ENCODE data around the gene C16orf74. TPM values are rescaled to one million over a fixed set of nuclear protein-coding genes. Genes with fewer than 3 reads are reported as not detected.
A peak's percentile ranks its signal among the peaks of the same experiment; 100 is the strongest.

Gene C16orf74
- total and polyA plus RNA-seq, 2 of the 8 experiments (the other 6 are each of a cell fraction or from before 2014, with no cell fraction given): 7.3 to 9.3 TPM

GRCh38 chr16:85717393-85718152, 33.3 kb downstream of the C16orf74 start:
- Histone ChIP-seq H4K20me1 (replicated peaks in 1 of 2; ENCODE audit: control insufficient read depth in 1 of 2, insufficient read depth in 2 of 2, low read length in 2 of 2) (peaks cover 0 to 3% of the 10 kb centered on the region in 2 experiments), H3K27ac (ENCODE audit: low read depth, low read length) (no peak overlapping the region), H3K56ac (replicated peaks; ENCODE audit: insufficient read length, low read depth, low read length) (no peak overlapping the region), H3K4me1 (replicated peaks in 1 of 4; ENCODE audit: control insufficient read depth in 3 of 4, insufficient read depth in 4 of 4, low read length in 3 of 4) (peaks cover 0 to 10% (median 7%) of the 10 kb centered on the region in 4 experiments; a peak in 6 of 7 replicates), H3K79me2 (ENCODE audit: control insufficient read depth in 1 of 2, insufficient read depth in 2 of 2, low read length in 2 of 2) (no peaks in the 10 kb centered on the region), H3K79me1 (ENCODE audit: low read depth, low read length) (no peaks in the 10 kb centered on the region), H2BK20ac (ENCODE audit: low read length) (0 out of 2 replicates have a peak overlapping the region, but pooled peaks have one; percentile 40), H2BK12ac (ENCODE audit: low read depth, low read length) (peak overlapping the region; percentile 27; the same call in 1 of the 2 replicates), H2AK5ac (ENCODE audit: low read depth, low read length) (no peak overlapping the region; the same call in 1 of the 2 replicates), H4K5ac (ENCODE audit: insufficient read length, low read depth, low read length) (no peak overlapping the region), H3K9me3 (ENCODE audit: insufficient read depth in 2 of 2, low read depth in 1 of 2, low read length in 1 of 2) (no peaks in the 10 kb centered on the region), H3K4ac (replicated peaks; ENCODE audit: insufficient read length, low read depth, low read length) (no peak overlapping the region), H3K14ac (ENCODE audit: insufficient read length) (no peak overlapping the region), H3K23ac (ENCODE audit: insufficient read length) (no peak overlapping the region), H3K23me2 (ENCODE audit: low read depth, low read length) (peaks cover 8% of the 10 kb centered on the region; the same call in 1 of the 2 replicates), H3K36me3 (ENCODE audit: control insufficient read depth in 2 of 4, insufficient read depth in 4 of 4, low read length in 3 of 4) (no peaks in the 10 kb centered on the region), H2BK15ac (ENCODE audit: low read length) (peak overlapping the region; percentile 99; the same call in 1 of the 2 replicates), H2BK120ac (replicated peaks; ENCODE audit: low read depth, low read length) (no peak overlapping the region), H3K18ac (ENCODE audit: extremely low read depth, low read length) (no peak overlapping the region), H3K4me3 (ENCODE audit: extremely low read depth in 1 of 4, insufficient read depth in 2 of 4, low read depth in 3 of 4, low read length in 4 of 4) (no peak overlapping the region), H4K8ac (ENCODE audit: extremely low read depth, insufficient read depth, low read length) (no peak overlapping the region), H3K27me3 (replicated peaks in 1 of 4; ENCODE audit: control insufficient read depth in 3 of 4, extremely low read depth in 1 of 4, insufficient read depth in 3 of 4, low read length in 3 of 4) (peaks cover 0 to 7% (median 2%) of the 10 kb centered on the region in 4 experiments; a peak in 3 of 7 replicates), H4K91ac (replicated peaks; ENCODE audit: insufficient read length, low read length) (peak overlapping the region; percentile 22), H2BK5ac (ENCODE audit: low read depth, low read length) (no peak overlapping the region), H3K9ac (replicated peaks in 1 of 4; ENCODE audit: extremely low read depth in 1 of 4, low read depth in 3 of 4, low read length in 3 of 4) (no peak overlapping the region), H2AFZ (ENCODE audit: low read length) (no peak overlapping the region), H3K4me2 (ENCODE audit: insufficient read depth in 1 of 2, low read depth in 2 of 2, low read length in 2 of 2) (no peak overlapping the region)
- DNase-seq (ENCODE audit: low read depth in 1 of 2, low spot score in 2 of 2) (peak in 1 of 2 experiments; percentile 84), FAIRE-seq (no peak)
- ChIA-PET POLR2A (ENCODE audit: partially characterized antibody) (interaction anchor here (0.8 to 3.1 kb wide), 7 partner anchors 12 to 59 kb away, joined by 3 to 23 read pairs (median 6); partner anchors contain the start of gene GINS2), CTCF (ENCODE audit: partially characterized antibody) (interaction anchor here (0.5 to 20.7 kb wide), 31 partner anchors 8 to 518 kb away, joined by 3 to 620 read pairs (median 4); partner anchors contain the start of gene GINS2)
- WGBS, 2 experiments (ENCODE audit: extremely low coverage in 1 of 2, insufficient coverage in 1 of 2, insufficient read length in 1 of 2, insufficient replicate concordance in 2 of 2, low coverage in 1 of 2, low lambda C conversion rate in 2 of 2, missing lambda C conversion rate in 1 of 2): 54% methylated on average over 21 of the region's 21 CpGs; no CpG with 5 or more reads in 1 of the 2 experiments
- TF ChIP-seq BACH1 (IDR thresholded peaks at IDR 0.05; ENCODE audit: low read length) (peak; percentile 56), CTCF (IDR thresholded peaks at IDR 0.05; ENCODE audit: control extremely low read depth in 1 of 3, insufficient read depth in 1 of 3, low read depth in 1 of 3, low read length in 3 of 3) (peak; percentile 57 to 89 (median 69)), RAD21 (IDR thresholded peaks at IDR 0.05 in 1 of 2, conservative IDR thresholded peaks at IDR 0.05 in 1 of 2; ENCODE audit: low read depth in 2 of 2, low read length in 2 of 2) (peak; percentile 81 to 86), CBX8 (IDR thresholded peaks at IDR 0.05; ENCODE audit: borderline replicate concordance, low read depth, low read length) (no peak)
- TF ChIP-seq, protein P1, sequence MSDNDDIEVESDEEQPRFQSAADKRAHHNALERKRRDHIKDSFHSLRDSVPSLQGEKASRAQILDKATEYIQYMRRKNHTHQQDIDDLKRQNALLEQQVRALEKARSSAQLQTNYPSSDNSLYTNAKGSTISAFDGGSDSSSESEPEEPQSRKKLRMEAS (IDR thresholded peaks at IDR 0.05): no peak
